Upper lobe of left lung (tissue), 4 donors: ENCODE measurements around the gene PLA2G15.

Source experiments
- POLR2A ChIP-seq, 4 donors: fragments of 450-650 bp; IDR thresholded peaks; one replicate each; pipeline ENCODE4 v1.5.1; 2016 to 2017; ENCODE audit warnings: antibody characterized with exemption in 4 of 4, mild to moderate bottlenecking in 2 of 4
- POLR2AphosphoS5 ChIP-seq, 2 donors: sonication (generic); formaldehyde crosslinking; IDR thresholded peaks; one replicate each; pipeline ENCODE4 v1.5.1; 2017; ENCODE audit warnings: antibody characterized with exemption in 2 of 2
- TF ChIP-seq, protein P1 (sequence below), 6 experiments: fragments of 450-650 bp in 4 of 6; fragments of 200-600 bp in 2 of 6; sonication (generic) in 2 of 6; IDR thresholded peaks; one replicate each; pipeline ENCODE4 v1.5.1; 2016 to 2019; ENCODE audit warnings: antibody characterized with exemption in 6 of 6

DNA sequence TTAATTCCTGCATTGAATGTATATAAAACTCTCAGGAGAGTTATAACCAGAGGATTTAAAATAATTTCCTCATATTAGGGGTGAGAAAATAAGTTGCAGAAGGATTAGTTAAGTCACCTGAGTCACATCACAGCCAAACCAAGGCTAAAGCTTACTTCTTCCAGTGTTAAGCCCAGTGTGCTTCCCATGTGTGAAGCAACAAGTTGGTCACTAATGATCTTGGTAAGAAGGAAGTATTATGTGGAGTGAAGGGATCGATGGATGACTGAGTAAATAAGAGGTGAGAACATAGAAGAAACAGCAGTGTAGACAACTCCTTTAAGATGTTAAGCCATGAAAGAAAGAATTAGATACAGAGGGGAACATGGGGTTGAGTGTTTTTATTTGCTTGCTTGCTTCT lies 29.9 kb upstream of the PLA2G15 start:
- TF ChIP-seq, protein P1, sequence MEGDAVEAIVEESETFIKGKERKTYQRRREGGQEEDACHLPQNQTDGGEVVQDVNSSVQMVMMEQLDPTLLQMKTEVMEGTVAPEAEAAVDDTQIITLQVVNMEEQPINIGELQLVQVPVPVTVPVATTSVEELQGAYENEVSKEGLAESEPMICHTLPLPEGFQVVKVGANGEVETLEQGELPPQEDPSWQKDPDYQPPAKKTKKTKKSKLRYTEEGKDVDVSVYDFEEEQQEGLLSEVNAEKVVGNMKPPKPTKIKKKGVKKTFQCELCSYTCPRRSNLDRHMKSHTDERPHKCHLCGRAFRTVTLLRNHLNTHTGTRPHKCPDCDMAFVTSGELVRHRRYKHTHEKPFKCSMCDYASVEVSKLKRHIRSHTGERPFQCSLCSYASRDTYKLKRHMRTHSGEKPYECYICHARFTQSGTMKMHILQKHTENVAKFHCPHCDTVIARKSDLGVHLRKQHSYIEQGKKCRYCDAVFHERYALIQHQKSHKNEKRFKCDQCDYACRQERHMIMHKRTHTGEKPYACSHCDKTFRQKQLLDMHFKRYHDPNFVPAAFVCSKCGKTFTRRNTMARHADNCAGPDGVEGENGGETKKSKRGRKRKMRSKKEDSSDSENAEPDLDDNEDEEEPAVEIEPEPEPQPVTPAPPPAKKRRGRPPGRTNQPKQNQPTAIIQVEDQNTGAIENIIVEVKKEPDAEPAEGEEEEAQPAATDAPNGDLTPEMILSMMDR (IDR thresholded peaks at IDR 0.05), result no peak
- no peak for TF ChIP-seq POLR2AphosphoS5 (IDR thresholded peaks at IDR 0.05)
- TF ChIP-seq POLR2A (IDR thresholded peaks at IDR 0.05), result no peak
